Activated T-cell treated with anti-CD3 and anti-CD28 coated beads, Interleukin-2, amount 50 U/mL, for 24 hours (primary cell): ENCODE data around the gene KCNB1.

Experiments
- DNase-seq: peaks from one replicate; pipeline ENCODE4 v3.0.0-alpha.2; 2020
- H3K27ac Mint-ChIP-seq: 2 replicates; pipeline ENCODE4 v1.8.0; 2020; ENCODE audit warnings: mild to moderate bottlenecking, mixed read lengths
- H3K27me3 Mint-ChIP-seq: 2 replicates; pipeline ENCODE4 v1.8.0; 2020; ENCODE audit warnings: mixed read lengths
- H3K36me3 Mint-ChIP-seq: 2 replicates; pipeline ENCODE4 v1.8.0; 2020; ENCODE audit warnings: low read depth, mixed read lengths
- H3K4me1 Mint-ChIP-seq: 2 replicates; pipeline ENCODE4 v1.8.0; 2020; ENCODE audit warnings: low read depth, mixed read lengths
- H3K4me3 Mint-ChIP-seq: 2 replicates; pipeline ENCODE4 v1.8.0; 2020; ENCODE audit warnings: mild to moderate bottlenecking, moderate library complexity, mixed read lengths
- H3K9me3 Mint-ChIP-seq: 2 replicates; pipeline ENCODE4 v1.8.0; 2020; ENCODE audit warnings: mixed read lengths

Gene KCNB1

GRCh38 chr20:49409302-49409974 is 73.0 kb downstream of the KCNB1 start:
- H3K27ac Mint-ChIP-seq: no peak overlapping the region
- no peaks in the 10 kb centered on the region for H3K36me3 Mint-ChIP-seq
- H3K9me3 Mint-ChIP-seq: no peaks in the 10 kb centered on the region
- H3K4me1 Mint-ChIP-seq: no peaks in the 10 kb centered on the region
- H3K4me3 Mint-ChIP-seq: no peak overlapping the region
- no peak for DNase-seq
- peaks cover 24% of the 10 kb centered on the region for H3K27me3 Mint-ChIP-seq

DNA sequence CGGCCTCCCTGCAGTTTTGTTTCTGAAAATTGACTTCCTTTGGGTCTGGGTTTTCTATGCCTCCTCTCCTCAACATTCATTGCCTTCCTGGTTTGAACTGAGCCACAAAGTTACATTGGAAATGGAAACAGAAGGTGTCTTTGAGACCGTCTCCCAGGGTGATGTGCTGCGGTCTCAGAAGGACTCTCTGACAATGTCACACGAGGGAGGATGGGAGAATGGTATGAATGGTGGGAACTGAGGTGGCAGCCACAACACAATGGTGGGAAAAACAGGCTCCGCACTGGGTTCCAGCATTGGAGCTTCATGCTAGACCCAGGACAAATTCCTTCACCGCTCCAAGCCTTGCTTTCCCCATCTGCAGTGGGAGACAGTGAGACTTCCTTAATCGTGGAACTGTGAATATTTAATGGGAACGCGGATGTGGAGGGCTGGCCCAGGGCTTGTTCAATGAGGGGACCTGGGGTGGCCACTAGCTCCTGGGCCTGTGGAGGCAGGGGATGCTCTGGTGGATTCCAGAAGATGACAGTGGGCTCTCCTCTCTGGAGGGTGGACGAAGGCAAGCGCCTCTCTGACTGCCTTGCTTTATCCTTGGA is 73.9 kb downstream of the KCNB1 start:
- Mint-ChIP-seq H3K4me3 (no peak overlapping the region), H3K27ac (no peak overlapping the region), H3K36me3 (no peaks in the 10 kb centered on the region), H3K27me3 (peaks cover 18% of the 10 kb centered on the region), H3K9me3 (no peaks in the 10 kb centered on the region), H3K4me1 (no peaks in the 10 kb centered on the region)
- no peak for DNase-seq

GRCh38 chr20:49406666-49407065 is 75.8 kb downstream of the KCNB1 start:
- Mint-ChIP-seq H3K4me1 (no peaks in the 10 kb centered on the region), H3K4me3 (no peak overlapping the region), H3K9me3 (no peaks in the 10 kb centered on the region), H3K27ac (no peak overlapping the region), H3K27me3 (peaks cover 13% of the 10 kb centered on the region), H3K36me3 (no peaks in the 10 kb centered on the region)
- no peak for DNase-seq

- Mint-ChIP-seq H3K4me3 (no peak overlapping the region), H3K4me1 (no peaks in the 10 kb centered on the region), H3K9me3 (no peaks in the 10 kb centered on the region), H3K36me3 (no peaks in the 10 kb centered on the region), H3K27ac (no peak overlapping the region), H3K27me3 (peaks cover 13% of the 10 kb centered on the region)
- no peak for DNase-seq
Measured at GRCh38 chr20:49405696-49406095, 76.8 kb downstream of the KCNB1 start.

DNA sequence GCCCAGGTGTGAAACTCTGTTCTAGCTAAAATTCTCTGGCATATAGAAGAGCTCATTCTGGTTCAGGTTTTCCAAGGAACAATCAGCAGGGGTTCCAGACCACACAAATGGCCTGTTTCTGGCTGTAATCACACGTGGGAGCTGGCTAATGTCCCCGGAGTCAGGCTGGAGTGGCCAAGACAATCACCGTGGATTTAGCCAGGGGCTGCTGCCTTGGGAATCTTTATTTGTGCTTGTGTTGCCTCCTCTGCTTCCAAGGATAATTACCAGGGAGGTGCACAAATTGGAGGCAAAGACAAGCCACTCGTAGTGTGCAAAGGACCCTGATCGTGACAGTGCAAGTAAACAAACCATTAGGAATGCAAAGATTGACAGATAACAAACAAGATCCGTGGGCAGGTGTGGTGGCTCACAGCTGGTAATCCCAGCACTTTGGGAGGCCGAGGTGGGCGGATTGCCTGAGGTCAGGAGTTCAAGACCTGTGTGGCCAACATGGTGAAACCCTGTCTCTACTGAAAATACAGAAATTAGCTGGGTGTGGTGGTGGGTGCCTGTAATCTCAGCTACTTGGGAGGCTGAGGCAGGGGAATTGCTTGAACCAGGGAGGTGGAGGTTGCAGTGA is 77.3 kb downstream of the KCNB1 start:
- Mint-ChIP-seq H3K9me3 (no peaks in the 10 kb centered on the region), H3K4me1 (no peaks in the 10 kb centered on the region), H3K27ac (no peak overlapping the region), H3K4me3 (no peak overlapping the region), H3K36me3 (no peaks in the 10 kb centered on the region), H3K27me3 (peaks cover 13% of the 10 kb centered on the region)
- no peak for DNase-seq

DNA sequence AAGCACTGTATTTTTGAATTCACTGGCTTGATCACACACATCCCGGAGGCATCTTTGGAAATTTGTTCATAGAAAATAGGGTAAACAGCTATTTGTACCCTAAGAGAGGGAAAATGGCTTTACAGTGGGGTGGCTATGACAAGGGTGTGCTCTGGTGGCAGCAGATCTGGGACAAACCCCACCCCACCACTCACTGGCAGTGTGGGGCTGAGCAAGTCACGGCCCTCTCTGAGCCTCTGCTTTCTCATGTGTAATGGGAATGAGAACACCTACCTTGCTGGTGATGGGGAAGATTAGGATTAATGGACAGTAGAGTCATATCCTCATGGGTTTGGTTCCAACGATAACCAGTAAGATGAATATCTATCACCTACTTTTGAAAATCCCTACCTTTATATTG is 78.0 kb downstream of the KCNB1 start:
- Mint-ChIP-seq H3K36me3 (no peaks in the 10 kb centered on the region), H3K4me3 (no peak overlapping the region)

DNA sequence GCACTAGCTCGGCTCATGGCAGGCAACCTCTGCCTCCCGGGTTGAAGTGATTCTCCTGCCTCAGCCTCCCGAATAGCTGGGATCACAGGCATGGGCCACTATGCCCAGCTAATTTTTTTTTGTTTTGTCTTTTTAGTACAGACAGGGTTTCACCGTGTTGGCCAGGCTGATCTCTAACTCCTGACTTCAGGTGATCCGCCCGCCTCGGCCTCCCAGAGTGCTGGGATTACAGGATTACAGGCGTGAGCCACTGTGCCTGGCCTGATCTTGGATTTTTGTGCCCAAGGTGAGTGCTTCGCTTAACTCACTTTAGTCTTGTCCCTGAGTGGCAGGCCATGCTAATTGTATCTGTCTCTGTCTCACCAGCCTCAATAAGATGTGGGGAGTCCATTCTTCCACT is 78.6 kb downstream of the KCNB1 start:
- H3K27me3 Mint-ChIP-seq: peaks cover 13% of the 10 kb centered on the region

More for the DNA sequence above, 78.0 kb downstream of the KCNB1 start:
- H3K4me1 Mint-ChIP-seq: no peaks in the 10 kb centered on the region
- peaks cover 13% of the 10 kb centered on the region for H3K27me3 Mint-ChIP-seq
- no peaks in the 10 kb centered on the region for H3K9me3 Mint-ChIP-seq
- DNase-seq: no peak
- no peak overlapping the region for H3K27ac Mint-ChIP-seq

DNA sequence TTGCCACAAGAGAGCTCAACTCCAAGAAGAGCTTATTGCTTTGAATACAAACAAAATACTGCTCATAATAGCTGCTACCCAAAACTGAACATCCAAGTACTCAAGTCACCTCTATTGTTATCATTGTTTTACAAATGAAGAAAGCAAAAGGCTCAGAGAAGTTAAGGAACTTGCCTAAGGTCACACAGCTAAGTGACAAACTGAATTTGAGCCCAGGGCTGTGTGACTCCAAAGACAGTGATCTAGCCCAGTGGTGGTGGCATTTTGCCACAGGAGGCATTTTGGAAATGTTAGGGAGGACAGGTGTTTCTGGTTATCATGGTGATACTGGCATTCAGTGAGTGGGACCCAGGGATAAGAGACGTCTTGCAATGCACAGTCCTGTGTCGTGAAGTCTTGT is 79.5 kb downstream of the KCNB1 start:
- peaks cover 9% of the 10 kb centered on the region for H3K27me3 Mint-ChIP-seq
- no peak for DNase-seq
- H3K4me3 Mint-ChIP-seq: no peak overlapping the region
- no peaks in the 10 kb centered on the region for H3K36me3 Mint-ChIP-seq
- H3K9me3 Mint-ChIP-seq: no peaks in the 10 kb centered on the region
- no peak overlapping the region for H3K27ac Mint-ChIP-seq
- no peaks in the 10 kb centered on the region for H3K4me1 Mint-ChIP-seq

More for the DNA sequence above, 78.6 kb downstream of the KCNB1 start:
- H3K9me3 Mint-ChIP-seq: no peaks in the 10 kb centered on the region
- H3K4me1 Mint-ChIP-seq: no peaks in the 10 kb centered on the region
- H3K36me3 Mint-ChIP-seq: no peaks in the 10 kb centered on the region
- no peak overlapping the region for H3K4me3 Mint-ChIP-seq
- no peak overlapping the region for H3K27ac Mint-ChIP-seq
- DNase-seq: no peak

GRCh38 chr20:49400904-49401303 is 81.6 kb downstream of the KCNB1 start:
- Mint-ChIP-seq H3K36me3 (no peaks in the 10 kb centered on the region), H3K9me3 (no peaks in the 10 kb centered on the region), H3K4me3 (no peak overlapping the region), H3K27me3 (peaks cover 8% of the 10 kb centered on the region), H3K4me1 (no peaks in the 10 kb centered on the region), H3K27ac (no peak overlapping the region)
- DNase-seq: no peak

DNA sequence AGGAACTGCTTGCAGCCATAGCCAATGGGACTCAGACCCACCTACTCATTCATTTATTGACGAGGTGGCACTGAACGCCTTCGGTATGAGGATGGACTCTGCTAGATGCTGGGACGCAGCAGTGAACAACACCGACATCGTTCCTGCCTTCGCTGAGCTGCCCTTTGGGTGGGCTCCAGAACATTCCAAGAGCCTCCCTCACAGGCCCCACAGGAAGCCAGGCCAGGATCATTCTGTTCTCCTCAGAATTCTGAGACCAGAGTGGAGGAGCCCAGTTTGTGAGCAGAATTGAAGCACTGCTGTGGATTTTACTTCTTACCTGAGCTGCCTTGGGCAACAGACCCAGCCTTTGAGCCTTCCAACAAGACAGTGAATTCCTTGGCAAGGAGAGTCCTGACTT is 82.1 kb downstream of the KCNB1 start:
- Mint-ChIP-seq H3K4me1 (no peaks in the 10 kb centered on the region), H3K4me3 (no peak overlapping the region), H3K27ac (no peak overlapping the region), H3K9me3 (no peaks in the 10 kb centered on the region), H3K36me3 (no peaks in the 10 kb centered on the region), H3K27me3 (peaks cover 8% of the 10 kb centered on the region)
- no peak for DNase-seq

DNA sequence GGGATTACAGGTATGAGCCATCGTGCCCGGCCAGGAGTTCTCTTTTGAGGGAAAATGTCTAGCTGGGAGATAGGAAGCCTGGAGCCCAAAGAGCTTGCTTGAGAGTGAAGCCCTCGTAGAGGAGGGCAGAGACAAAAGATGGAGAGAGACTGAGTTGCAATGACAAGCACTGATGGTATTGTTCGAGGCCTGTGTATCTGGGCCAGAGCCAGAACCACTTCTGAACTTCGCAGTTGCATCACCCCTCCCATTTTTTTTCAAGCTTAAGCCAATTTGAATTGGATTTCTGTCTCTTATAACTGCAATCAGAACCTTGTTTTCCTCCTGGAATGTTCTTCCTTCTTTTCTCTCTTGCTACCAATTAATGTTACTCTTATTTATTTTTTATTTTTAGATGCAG is 83.1 kb downstream of the KCNB1 start:
- H3K4me3 Mint-ChIP-seq: no peak overlapping the region
- H3K27ac Mint-ChIP-seq: no peak overlapping the region
- no peaks in the 10 kb centered on the region for H3K9me3 Mint-ChIP-seq
- H3K36me3 Mint-ChIP-seq: no peaks in the 10 kb centered on the region
- DNase-seq: no peak
- H3K27me3 Mint-ChIP-seq: peaks cover 4% of the 10 kb centered on the region
- H3K4me1 Mint-ChIP-seq: no peaks in the 10 kb centered on the region

GRCh38 chr20:49398401-49399144 is 83.9 kb downstream of the KCNB1 start:
- Mint-ChIP-seq H3K36me3 (no peaks in the 10 kb centered on the region), H3K27me3 (peaks cover 4% of the 10 kb centered on the region), H3K4me3 (no peak overlapping the region), H3K9me3 (no peaks in the 10 kb centered on the region), H3K4me1 (no peaks in the 10 kb centered on the region), H3K27ac (no peak overlapping the region)
- no peak for DNase-seq

GRCh38 chr20:49397525-49397924 is 84.9 kb downstream of the KCNB1 start:
- Mint-ChIP-seq H3K27ac (no peak overlapping the region), H3K4me3 (no peak overlapping the region), H3K36me3 (no peaks in the 10 kb centered on the region), H3K4me1 (no peaks in the 10 kb centered on the region), H3K27me3 (peaks cover 10% of the 10 kb centered on the region), H3K9me3 (no peaks in the 10 kb centered on the region)
- DNase-seq: no peak

- no peak overlapping the region for H3K4me3 Mint-ChIP-seq
- no peak overlapping the region for H3K27ac Mint-ChIP-seq
- H3K27me3 Mint-ChIP-seq: peaks cover 18% of the 10 kb centered on the region
- no peak for DNase-seq
- H3K9me3 Mint-ChIP-seq: no peaks in the 10 kb centered on the region
- no peaks in the 10 kb centered on the region for H3K4me1 Mint-ChIP-seq
- H3K36me3 Mint-ChIP-seq: no peaks in the 10 kb centered on the region
Measured at GRCh38 chr20:49396230-49396629, 86.2 kb downstream of the KCNB1 start.

DNA sequence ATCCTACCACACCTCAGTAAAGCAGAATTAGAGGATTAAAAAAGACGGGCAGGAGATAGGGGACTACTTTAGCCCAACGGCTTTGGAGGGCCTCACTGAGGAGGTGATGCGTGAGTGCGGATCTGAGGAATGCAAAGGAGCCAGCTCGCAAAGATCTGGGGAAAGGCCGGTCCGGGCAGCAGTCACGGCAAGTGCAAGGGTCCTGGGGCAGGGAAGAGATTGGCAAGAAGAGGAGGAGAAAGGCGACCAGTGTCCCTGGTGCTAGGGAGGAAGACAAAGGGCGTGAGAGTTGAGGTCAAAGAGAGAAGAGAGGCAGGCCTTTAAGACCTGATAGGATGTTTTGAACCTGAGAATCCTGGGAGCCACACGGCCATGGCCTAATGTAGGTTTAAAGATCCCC is 86.8 kb downstream of the KCNB1 start:
- peaks cover 21% of the 10 kb centered on the region for H3K27me3 Mint-ChIP-seq

More for the DNA sequence above, 86.8 kb downstream of the KCNB1 start:
- Mint-ChIP-seq H3K27ac (no peak overlapping the region), H3K4me3 (no peak overlapping the region), H3K36me3 (no peaks in the 10 kb centered on the region), H3K4me1 (no peaks in the 10 kb centered on the region), H3K9me3 (no peaks in the 10 kb centered on the region)
- DNase-seq: no peak
